Retinal pigment epithelial cell (primary cell): ENCODE data around the gene KRTAP10-7.
"Not testable (repeated sequence)": the region's sequence is repeated elsewhere in the genome, so short reads cannot be mapped to it uniquely, and the experiment has no call there.

Source experiments
- DNase-seq: peaks from one replicate; pipeline ENCODE4 v3.0.0-alpha.2; 2010; ENCODE audit warnings: low read depth
- H3K4me3 ChIP-seq: 2 replicates; pipeline ENCODE4 v1.5.1; 2011; ENCODE audit warnings: mild to moderate bottlenecking, low read length, control low read depth, moderate library complexity
- TF ChIP-seq, protein P1 (sequence below): conservative IDR thresholded peaks from 2 replicates; pipeline ENCODE4 v1.5.1; 2011; ENCODE audit warnings: low read depth, low read length, control low read depth, inconsistent platforms

KRTAP10-7 gene

DNA sequence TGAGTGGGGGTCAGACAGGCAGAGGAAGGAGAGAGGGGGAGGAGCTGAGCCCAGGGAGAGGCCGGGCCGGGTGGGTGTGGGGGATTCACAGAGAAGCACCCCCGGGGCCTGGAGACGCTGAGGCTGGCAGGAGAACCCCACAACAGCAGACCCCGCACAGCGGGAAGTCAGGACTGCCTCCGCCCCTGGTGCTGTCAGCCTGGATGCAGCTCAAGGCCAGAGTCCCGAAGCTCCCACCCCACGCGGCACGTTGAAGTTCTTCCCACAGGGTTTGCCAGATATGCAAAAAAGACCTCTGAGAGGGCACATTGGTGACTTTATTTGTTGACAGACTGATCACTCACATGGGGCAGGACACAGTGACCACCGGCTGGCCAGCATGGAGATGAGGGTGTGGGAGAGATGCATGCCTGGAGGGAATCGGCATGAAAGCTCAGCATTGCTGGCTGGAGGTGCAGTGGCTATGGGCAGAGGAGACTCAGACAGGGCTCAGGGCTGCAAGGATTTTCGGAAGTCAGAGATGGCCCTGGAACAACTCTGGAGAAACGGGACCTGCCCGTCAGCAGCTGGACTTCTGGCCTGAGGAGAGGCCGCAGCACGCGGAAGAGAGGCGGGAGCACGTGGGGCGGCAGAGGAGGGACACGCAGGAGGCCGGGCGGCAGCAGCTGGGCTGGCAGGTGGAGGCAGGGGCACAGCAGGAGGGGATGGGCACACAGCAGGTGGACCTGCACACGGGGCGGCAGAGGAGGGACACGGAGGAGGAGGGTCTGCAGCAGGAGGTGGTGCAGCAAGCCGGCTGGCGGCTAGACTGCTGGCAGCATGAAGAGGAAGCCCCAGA lies 42.7 kb upstream of the KRTAP10-7 start:
- no peak overlapping the region for H3K4me3 ChIP-seq
- no peak for DNase-seq
- TF ChIP-seq, protein P1, sequence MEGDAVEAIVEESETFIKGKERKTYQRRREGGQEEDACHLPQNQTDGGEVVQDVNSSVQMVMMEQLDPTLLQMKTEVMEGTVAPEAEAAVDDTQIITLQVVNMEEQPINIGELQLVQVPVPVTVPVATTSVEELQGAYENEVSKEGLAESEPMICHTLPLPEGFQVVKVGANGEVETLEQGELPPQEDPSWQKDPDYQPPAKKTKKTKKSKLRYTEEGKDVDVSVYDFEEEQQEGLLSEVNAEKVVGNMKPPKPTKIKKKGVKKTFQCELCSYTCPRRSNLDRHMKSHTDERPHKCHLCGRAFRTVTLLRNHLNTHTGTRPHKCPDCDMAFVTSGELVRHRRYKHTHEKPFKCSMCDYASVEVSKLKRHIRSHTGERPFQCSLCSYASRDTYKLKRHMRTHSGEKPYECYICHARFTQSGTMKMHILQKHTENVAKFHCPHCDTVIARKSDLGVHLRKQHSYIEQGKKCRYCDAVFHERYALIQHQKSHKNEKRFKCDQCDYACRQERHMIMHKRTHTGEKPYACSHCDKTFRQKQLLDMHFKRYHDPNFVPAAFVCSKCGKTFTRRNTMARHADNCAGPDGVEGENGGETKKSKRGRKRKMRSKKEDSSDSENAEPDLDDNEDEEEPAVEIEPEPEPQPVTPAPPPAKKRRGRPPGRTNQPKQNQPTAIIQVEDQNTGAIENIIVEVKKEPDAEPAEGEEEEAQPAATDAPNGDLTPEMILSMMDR, result no peak

- DNase-seq, result not testable (repeated sequence)
These were observed 42.1 kb upstream of the KRTAP10-7 start for GRCh38 chr21:44558329-44558675.

GRCh38 chr21:44558695-44559094 lies 41.7 kb upstream of the KRTAP10-7 start, which contains the start of gene KRTAP10-3:
Gene KRTAP10-3 (minus strand): TSS chr21:44558795. CDS start chr21:44558715, 80 bp downstream.
- DNase-seq, result no peak
- TF ChIP-seq, protein P1, result no peak
- H3K4me3 ChIP-seq, result no peak within 1 kb of the TSS

More at GRCh38 chr21:44558329-44558675, 42.1 kb upstream of the KRTAP10-7 start:
- H3K4me3 ChIP-seq, result not testable (repeated sequence)

- TF ChIP-seq, protein P1, result no peak
- H3K4me3 ChIP-seq, result no peak overlapping the region
- no peak for DNase-seq
These were observed 36.3 kb upstream of the KRTAP10-7 start for GRCh38 chr21:44564099-44564498.

- H3K4me3 ChIP-seq, result no peak overlapping the region
- no peak for DNase-seq
- TF ChIP-seq, protein P1, result no peak
These were observed 35.4 kb upstream of the KRTAP10-7 start for GRCh38 chr21:44564886-44565598.

DNA sequence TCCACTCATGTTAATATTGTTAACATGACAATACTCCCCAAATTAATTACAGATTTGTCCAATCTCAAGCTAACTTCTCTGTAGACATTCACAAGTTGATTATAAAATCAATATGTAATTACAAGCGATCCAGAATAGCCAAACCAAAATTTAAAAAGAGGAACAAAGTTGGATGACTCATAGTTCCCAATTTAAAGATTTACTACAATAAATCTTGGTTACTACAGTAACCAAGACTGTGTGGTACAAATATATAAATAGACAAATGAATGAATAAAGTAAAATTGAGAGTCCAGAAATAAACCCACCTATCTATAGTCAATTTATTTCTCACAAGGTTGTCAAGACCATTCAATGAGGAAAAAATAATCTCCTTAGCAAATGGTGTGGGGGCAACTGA lies 34.0 kb upstream of the KRTAP10-7 start:
- DNase-seq, result no peak
- H3K4me3 ChIP-seq, result no peak overlapping the region
- TF ChIP-seq, protein P1, result no peak

DNA sequence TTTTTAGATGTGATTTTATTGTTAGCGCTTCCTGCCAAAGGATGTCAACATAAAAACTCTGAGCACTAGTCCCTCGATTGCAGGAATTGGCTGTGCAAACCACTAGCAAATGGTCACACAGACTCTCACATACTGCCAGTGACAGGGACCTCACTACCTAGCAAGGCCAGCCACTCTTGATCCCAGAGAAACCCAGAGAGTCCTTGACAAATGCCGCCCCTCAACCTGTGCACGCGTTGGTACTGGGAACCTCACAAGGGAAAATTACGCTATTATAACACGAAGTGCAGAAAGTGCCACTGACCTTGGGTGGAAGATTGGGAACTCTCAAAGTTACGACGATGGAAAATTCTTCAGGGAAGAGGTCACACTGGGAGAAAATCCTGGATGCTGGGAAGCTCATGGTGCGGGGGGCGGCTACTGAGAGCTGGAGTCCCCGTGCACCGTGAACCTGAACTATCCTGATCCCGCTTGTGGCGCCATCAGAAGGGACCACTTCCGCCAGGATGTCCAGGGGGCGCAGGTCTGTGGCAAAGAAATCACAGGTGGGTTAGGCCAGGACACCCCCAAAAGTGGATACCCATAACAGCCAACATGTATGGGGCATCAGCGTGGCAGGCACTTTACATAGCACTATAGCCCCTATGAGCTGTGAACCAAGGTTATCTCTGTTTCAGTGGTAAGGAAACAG lies 32.8 kb upstream of the KRTAP10-7 start:
- DNase-seq, result no peak
- TF ChIP-seq, protein P1, result no peak

More for the DNA sequence above, 32.8 kb upstream of the KRTAP10-7 start:
- H3K4me3 ChIP-seq, result no peak overlapping the region
